HG02840 (cell line): ENCODE data around the gene ZNF552.
"Not testable (repeated sequence)": the region's sequence is repeated elsewhere in the genome, so short reads cannot be mapped to it uniquely, and the experiment has no call there.

Experiments
- ATAC-seq: cut with Tn5 transposase; IDR thresholded peaks from one replicate; pipeline ENCODE4 v1.9.1; 2021; ENCODE audit warnings: mild to moderate bottlenecking, moderate library complexity, moderate number of reproducible peaks; ENCODE audit not compliant: unreplicated experiment, low FRiP score

The ZNF552 gene

GRCh38 chr19:57819475-57820148, 4.9 kb upstream of the ZNF552 start:
- peak; percentile 84 for ATAC-seq

GRCh38 chr19:57818378-57818777, 3.7 kb upstream of the ZNF552 start:
- no peak for ATAC-seq

- ATAC-seq = no peak
Measured at GRCh38 chr19:57817976-57818375, 3.3 kb upstream of the ZNF552 start.

- ATAC-seq = no peak
Measured at GRCh38 chr19:57816652-57817051, 1.9 kb upstream of the ZNF552 start.

- no peak for ATAC-seq
Measured at GRCh38 chr19:57815247-57816075, 748 bp upstream of the ZNF552 start.

GRCh38 chr19:57813919-57814504, 701 bp downstream of the ZNF552 start:
- no peak for ATAC-seq

- ATAC-seq = not testable (repeated sequence)
Measured at GRCh38 chr19:57812975-57813820, 1.5 kb downstream of the ZNF552 start.

- ATAC-seq = no peak
Measured at GRCh38 chr19:57812226-57812625, 2.5 kb downstream of the ZNF552 start.

GRCh38 chr19:57810410-57811295, 4.1 kb downstream of the ZNF552 start:
- not testable (repeated sequence) for ATAC-seq

GRCh38 chr19:57807541-57807940, 7.2 kb downstream of the ZNF552 start:
- no peak for ATAC-seq

GRCh38 chr19:57803594-57804325, 11.0 kb downstream of the ZNF552 start:
- no peak for ATAC-seq

- ATAC-seq = no peak
Measured at GRCh38 chr19:57803265-57803593, 11.5 kb downstream of the ZNF552 start.

GRCh38 chr19:57802269-57802668, 12.4 kb downstream of the ZNF552 start:
- no peak for ATAC-seq

- ATAC-seq = no peak
Measured at GRCh38 chr19:57800696-57801095, 14.0 kb downstream of the ZNF552 start.

- not testable (repeated sequence) for ATAC-seq
Measured at GRCh38 chr19:57796580-57796979, 18.1 kb downstream of the ZNF552 start.

- no peak for ATAC-seq
Measured at GRCh38 chr19:57789288-57789687, 25.4 kb downstream of the ZNF552 start.

- ATAC-seq = no peak
Measured at GRCh38 chr19:57788114-57788692, 26.5 kb downstream of the ZNF552 start.

- no peak for ATAC-seq
Measured at GRCh38 chr19:57786906-57787305, 27.8 kb downstream of the ZNF552 start.

- no peak for ATAC-seq
Measured at GRCh38 chr19:57786286-57786685, 28.4 kb downstream of the ZNF552 start.
